Adipose tissue (tissue), 3 donors: Measurements from ENCODE around the gene C11orf52. TPM values are rescaled to one million over a fixed set of nuclear protein-coding genes. Genes with fewer than 3 reads are reported as not detected.

ENCODE experiments used
- H3K27ac ChIP-seq: one replicate; pipeline ENCODE4 v1.5.1; 2013; ENCODE audit warnings: low read depth, low read length
- WGBS, 3 donors: extraction: QIAGEN DNeasy Blood & Tissue Kit; methylation state at CpG; one replicate each; pipeline ENCODE4 v1.1.7; 2013; 5-methylcytosine and 5-hydroxymethylcytosine counted together
- polyA plus RNA-seq, 3 donors: library from polyadenylated mRNA; stranded (reverse); fragments of 200-250 nt; gene quantifications; one replicate each; pipeline ENCODE4 v1.2.3, GENCODE V29; 2013
- donor health status: healthy with polysubstance abuse.
- donor health status: Bipolar disorder and iron deficiency.
- donor health status: healthy.

The C11orf52 gene
- polyA plus RNA-seq, 3 donors = 2.7 to 22.0 (median 4.4) TPM

- WGBS, 3 donors = 41 to 81% (median 73%) methylated on average over 5 of the region's 5 CpGs
- H3K27ac ChIP-seq = no peak overlapping the region
Measured at GRCh38 chr11:111960916-111961315, 42.2 kb downstream of the C11orf52 start.

- no peak overlapping the region for H3K27ac ChIP-seq
- WGBS, 3 donors = 64 to 86% (median 84%) methylated on average over 6 of the region's 6 CpGs
Measured at GRCh38 chr11:111961389-111962300, 42.9 kb downstream of the C11orf52 start.

GRCh38 chr11:111963931-111964340 lies 45.2 kb downstream of the C11orf52 start:
- H3K27ac ChIP-seq = no peak overlapping the region

GRCh38 chr11:111966678-111967077 lies 48.0 kb downstream of the C11orf52 start:
- no peak overlapping the region for H3K27ac ChIP-seq
- 84 to 92% (median 90%) methylated on average over 5 of the region's 5 CpGs for WGBS, 3 donors

More at GRCh38 chr11:111963931-111964340, 45.2 kb downstream of the C11orf52 start:
- WGBS, 3 donors = 87 to 88% (median 87%) methylated on average over 5 of the region's 5 CpGs

- WGBS, 3 donors = 68 to 89% (median 77%) methylated on average over 6 of the region's 6 CpGs
- no peak overlapping the region for H3K27ac ChIP-seq
Measured at GRCh38 chr11:111967649-111968048, 48.9 kb downstream of the C11orf52 start.

- H3K27ac ChIP-seq = no peak overlapping the region
Measured at GRCh38 chr11:111969344-111969743, 50.6 kb downstream of the C11orf52 start.

GRCh38 chr11:111974446-111974845 lies 55.7 kb downstream of the C11orf52 start:
- 66 to 81% (median 77%) methylated on average over 2 of the region's 2 CpGs for WGBS, 3 donors
- no peak overlapping the region for H3K27ac ChIP-seq

More at GRCh38 chr11:111969344-111969743, 50.6 kb downstream of the C11orf52 start:
- 95% methylated on average over 3 of the region's 3 CpGs for WGBS, 3 donors

- H3K27ac ChIP-seq = no peak overlapping the region
- whole genome bisulfite sequencing, 3 donors = 31 to 58% (median 48%) methylated on average over 2 of the region's 2 CpGs
Measured at GRCh38 chr11:111975076-111975806, 56.5 kb downstream of the C11orf52 start.

GRCh38 chr11:111976119-111976766 lies 57.5 kb downstream of the C11orf52 start:
- WGBS, 3 donors = 69 to 90% (median 72%) methylated on average over 7 of the region's 7 CpGs
- H3K27ac ChIP-seq = no peak overlapping the region

Other genes starting within 250 kb of the C11orf52 start
- gene PPP2R1B, start 152.5 kb upstream of the C11orf52 start, polyA plus RNA-seq = 10 to 100 TPM; 12.1 to 75.3 (median 18.8) TPM
- 10 to 100 TPM; 13.2 to 39.5 (median 18.9) TPM for gene ALG9, start 47.3 kb upstream of the C11orf52 start, polyA plus RNA-seq
- 1 to 10 TPM in 2 of 3 donors, under 1 TPM in 1; 0.89 to 1.8 (median 1.5) TPM for gene FDXACB1, start 39.7 kb upstream of the C11orf52 start, polyA plus RNA-seq
- 10 to 100 TPM; 21.3 to 37.8 (median 29.8) TPM for gene CFAP68, start 39.4 kb upstream of the C11orf52 start, polyA plus RNA-seq
- gene CRYAB, start 7.1 kb upstream of the C11orf52 start, polyA plus RNA-seq = 100 to 1,000 TPM; 100 to 770 (median 580) TPM
- 10 to 100 TPM in 2 of 3 donors, 1 to 10 TPM in 1; 2.0 to 32.5 (median 15.6) TPM for gene HSPB2, start 6.2 kb upstream of the C11orf52 start, polyA plus RNA-seq
- gene DIXDC1, start 18.4 kb downstream of the C11orf52 start, polyA plus RNA-seq = 10 to 100 TPM in 2 of 3 donors, 1 to 10 TPM in 1; 4.9 to 45.3 (median 24.4) TPM
- gene DLAT, start 106.5 kb downstream of the C11orf52 start, polyA plus RNA-seq = 10 to 100 TPM; 12.4 to 67.8 (median 29.4) TPM
- 1 to 10 TPM in 1 of 3 donors, under 1 TPM in 2; 0.76 to 1.3 (median 0.86) TPM for gene PIH1D2, start 155.1 kb downstream of the C11orf52 start, polyA plus RNA-seq
- gene NKAPD1, start 155.4 kb downstream of the C11orf52 start, polyA plus RNA-seq = 10 to 100 TPM; 11.9 to 12.8 (median 11.9) TPM
- 100 to 1,000 TPM in 2 of 3 donors, 10 to 100 TPM in 1; 45.3 to 118 (median 118) TPM for gene TIMM8B, start 167.8 kb downstream of the C11orf52 start, polyA plus RNA-seq
- gene SDHD, start 168.0 kb downstream of the C11orf52 start, polyA plus RNA-seq = 100 to 1,000 TPM in 2 of 3 donors, 10 to 100 TPM in 1; 62.5 to 170 (median 133) TPM
- 10 to 100 TPM in 1 of 3 donors, 1 to 10 TPM in 2; 3.2 to 26.2 (median 5.5) TPM for gene IL18, start 245.2 kb downstream of the C11orf52 start, polyA plus RNA-seq
- not detected for gene TEX12, start 248.5 kb downstream of the C11orf52 start, polyA plus RNA-seq